ENCODE measurements around the gene OTUD7B.

The OTUD7B gene

GRCh38 chr1:149888247-149888998, 122.1 kb downstream of the OTUD7B start:
- H3K4me2 ChIP-seq (ENCODE audit: low read depth, low read length, poor library complexity, severe bottlenecking) = peak overlapping the region; percentile 87
- H3K27me3 ChIP-seq (ENCODE audit: insufficient read depth, low read length, poor library complexity, severe bottlenecking) = no peaks in the 10 kb centered on the region
- peaks cover 12% of the 10 kb centered on the region for H3K79me2 ChIP-seq (ENCODE audit: insufficient read depth, low read length)
- H3K4me1 ChIP-seq (ENCODE audit: insufficient read depth, low read length, poor library complexity, severe bottlenecking) = peaks cover 23% of the 10 kb centered on the region
- H2AFZ ChIP-seq (ENCODE audit: low read length) = peak overlapping the region; percentile 72
- no peak for TF ChIP-seq EZH2phosphoT487 (IDR thresholded peaks at IDR 0.05; ENCODE audit: borderline replicate concordance)
- TF ChIP-seq CTCF (conservative IDR thresholded peaks at IDR 0.05; ENCODE audit: low read length) = peak; percentile 74
- H3K9ac ChIP-seq (ENCODE audit: low read depth, low read length, poor library complexity, severe bottlenecking) = peak overlapping the region; percentile 97
- H4K20me1 ChIP-seq (ENCODE audit: insufficient read depth, low read length, poor library complexity, severe bottlenecking) = no peaks in the 10 kb centered on the region
- H3K4me3 ChIP-seq (ENCODE audit: low read length, poor library complexity, severe bottlenecking) = peak overlapping the region; percentile 79
- H3K9me3 ChIP-seq (ENCODE audit: insufficient read depth, low read depth, low read length) = no peaks in the 10 kb centered on the region
- H3K9me2 ChIP-seq (replicated peaks; ENCODE audit: low read depth, low read length) = no peaks in the 10 kb centered on the region
- no peaks in the 10 kb centered on the region for H3K36me3 ChIP-seq (ENCODE audit: insufficient read depth, low read length)
- peaks cover 21% of the 10 kb centered on the region for H3F3A ChIP-seq (ENCODE audit: low read depth)

Data from Loucy (cell line).